ENCODE data around the gene MICAL3. TPM values are rescaled to one million over a fixed set of nuclear protein-coding genes. Genes with fewer than 3 reads are reported as not detected.

Gene MICAL3
- total and polyA plus RNA-seq, 9 of the 15 experiments (the other 6 are each of a cell fraction or from before 2014, with no cell fraction given) = 0.53 to 32.1 (median 12.3) TPM

DNA sequence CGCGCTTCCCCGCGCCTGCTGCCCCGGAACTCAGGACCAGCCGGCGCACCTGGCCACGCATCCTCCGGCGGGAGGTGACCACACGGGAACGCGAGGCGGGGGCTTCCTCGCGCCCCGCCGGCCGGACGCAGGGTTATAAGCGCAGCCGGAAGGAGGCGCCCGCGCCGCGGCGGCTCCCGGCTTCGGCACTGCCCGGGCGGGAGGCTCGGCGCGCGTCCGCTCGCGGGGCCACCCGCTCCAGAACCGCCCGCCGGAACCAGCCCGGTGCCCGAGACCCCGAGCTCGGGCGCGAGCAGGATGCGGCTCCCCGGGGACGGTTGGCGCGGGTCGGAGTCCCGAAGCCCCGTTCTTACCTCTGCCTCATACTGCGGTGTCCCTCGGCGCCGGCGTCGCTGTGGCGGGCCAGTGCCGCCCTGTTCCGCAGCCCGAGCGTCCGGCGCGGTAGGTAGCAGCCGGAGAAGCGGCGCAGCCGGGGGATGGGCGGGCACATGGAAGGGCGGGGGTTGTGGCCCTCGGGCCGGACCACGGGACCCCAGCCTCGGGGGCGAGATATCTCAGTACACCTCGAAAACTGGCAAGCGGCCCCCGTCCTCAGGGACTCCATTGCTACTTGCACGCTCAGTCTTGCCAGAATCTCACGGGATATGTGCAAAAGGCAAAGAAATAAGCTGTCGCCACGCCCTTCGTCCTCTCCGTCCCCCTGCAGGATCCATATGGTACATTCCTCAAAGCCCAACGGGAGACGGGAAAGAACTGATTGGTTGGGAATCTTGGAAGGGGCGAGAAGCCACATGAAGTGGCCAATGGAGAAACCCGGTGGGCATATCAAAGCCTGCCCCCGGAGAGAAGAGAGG lies 23.1 kb downstream of the MICAL3 start (continued):
- TF ChIP-seq UBTF (IDR thresholded peaks at IDR 0.05; ENCODE audit: borderline replicate concordance in 1 of 2, low read depth in 2 of 2, low read length in 2 of 2) (peak; percentile 61 to 85; a peak in 3 of 4 replicates), SMAD4 (CRISPR knock-in tag; conservative IDR thresholded peaks at IDR 0.05) (peak; percentile 89), ZNF431 (CRISPR knock-in tag; IDR thresholded peaks at IDR 0.05) (peak; percentile 63; the same call in 1 of the 2 replicates), USF1 (CRISPR knock-in tag; IDR thresholded peaks at IDR 0.05) (peak; percentile 58), ZNF592 (IDR thresholded peaks at IDR 0.05) (peak; percentile 45; the same call in 1 of the 2 replicates), E2F6 (IDR thresholded peaks at IDR 0.05; ENCODE audit: borderline replicate concordance in 1 of 2, extremely low read depth in 1 of 2, insufficient read depth in 1 of 2, insufficient read length in 1 of 2, low read depth in 1 of 2, low read length in 1 of 2, poor library complexity in 1 of 2, severe bottlenecking in 1 of 2) (peak; percentile 60 to 78), DIDO1 (tag; IDR thresholded peaks at IDR 0.05; ENCODE audit: low read depth) (no peak), POLR2A (conservative IDR thresholded peaks at IDR 0.05) (peak; percentile 88)
- TF ChIP-seq, protein P1, sequence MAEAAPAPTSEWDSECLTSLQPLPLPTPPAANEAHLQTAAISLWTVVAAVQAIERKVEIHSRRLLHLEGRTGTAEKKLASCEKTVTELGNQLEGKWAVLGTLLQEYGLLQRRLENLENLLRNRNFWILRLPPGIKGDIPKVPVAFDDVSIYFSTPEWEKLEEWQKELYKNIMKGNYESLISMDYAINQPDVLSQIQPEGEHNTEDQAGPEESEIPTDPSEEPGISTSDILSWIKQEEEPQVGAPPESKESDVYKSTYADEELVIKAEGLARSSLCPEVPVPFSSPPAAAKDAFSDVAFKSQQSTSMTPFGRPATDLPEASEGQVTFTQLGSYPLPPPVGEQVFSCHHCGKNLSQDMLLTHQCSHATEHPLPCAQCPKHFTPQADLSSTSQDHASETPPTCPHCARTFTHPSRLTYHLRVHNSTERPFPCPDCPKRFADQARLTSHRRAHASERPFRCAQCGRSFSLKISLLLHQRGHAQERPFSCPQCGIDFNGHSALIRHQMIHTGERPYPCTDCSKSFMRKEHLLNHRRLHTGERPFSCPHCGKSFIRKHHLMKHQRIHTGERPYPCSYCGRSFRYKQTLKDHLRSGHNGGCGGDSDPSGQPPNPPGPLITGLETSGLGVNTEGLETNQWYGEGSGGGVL (CRISPR knock-in tag; IDR thresholded peaks at IDR 0.05) = no peak
- TF ChIP-seq, protein P2, sequence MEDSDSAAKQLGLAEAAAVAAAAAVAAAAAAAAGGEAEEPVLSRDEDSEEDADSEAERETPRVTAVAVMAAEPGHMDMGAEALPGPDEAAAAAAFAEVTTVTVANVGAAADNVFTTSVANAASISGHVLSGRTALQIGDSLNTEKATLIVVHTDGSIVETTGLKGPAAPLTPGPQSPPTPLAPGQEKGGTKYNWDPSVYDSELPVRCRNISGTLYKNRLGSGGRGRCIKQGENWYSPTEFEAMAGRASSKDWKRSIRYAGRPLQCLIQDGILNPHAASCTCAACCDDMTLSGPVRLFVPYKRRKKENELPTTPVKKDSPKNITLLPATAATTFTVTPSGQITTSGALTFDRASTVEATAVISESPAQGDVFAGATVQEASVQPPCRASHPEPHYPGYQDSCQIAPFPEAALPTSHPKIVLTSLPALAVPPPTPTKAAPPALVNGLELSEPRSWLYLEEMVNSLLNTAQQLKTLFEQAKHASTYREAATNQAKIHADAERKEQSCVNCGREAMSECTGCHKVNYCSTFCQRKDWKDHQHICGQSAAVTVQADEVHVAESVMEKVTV (CRISPR knock-in tag; IDR thresholded peaks at IDR 0.05) = no peak

All from K562 (cell line).